HG02642 (cell line): Measurements from ENCODE around the gene NME2.

ENCODE experiments used
- ATAC-seq: cut with Tn5 transposase; IDR thresholded peaks from one replicate; pipeline ENCODE4 v1.9.1; 2021; ENCODE audit warnings: mild to moderate bottlenecking; ENCODE audit not compliant: unreplicated experiment, poor library complexity

Gene NME2

GRCh38 chr17:51197754-51198153, 31.5 kb downstream of the NME2 start:
- ATAC-seq = no peak

GRCh38 chr17:51200295-51200694, 34.1 kb downstream of the NME2 start:
- ATAC-seq = no peak

- ATAC-seq = no peak
These were observed 34.6 kb downstream of the NME2 start for GRCh38 chr17:51200846-51201245.

GRCh38 chr17:51203838-51204237, 37.6 kb downstream of the NME2 start:
- ATAC-seq = no peak

GRCh38 chr17:51214920-51215319, 48.7 kb downstream of the NME2 start:
- ATAC-seq = no peak

GRCh38 chr17:51217946-51218345, 51.7 kb downstream of the NME2 start:
- no peak for ATAC-seq

- ATAC-seq = no peak
These were observed 55.1 kb downstream of the NME2 start for GRCh38 chr17:51221322-51221721.
